ENCODE data around the gene ASB10. TPM values are rescaled to one million over a fixed set of nuclear protein-coding genes. Genes with fewer than 3 reads are reported as not detected.

The ASB10 gene
- polyA plus RNA-seq, 1 of the 3 experiments (the other 2 are of a cell fraction): not detected

GRCh38 chr7:151157645-151158329 lies 29.3 kb downstream of the ASB10 start:
- WGBS (ENCODE audit: low lambda C conversion rate): 77% methylated on average over 7 of the region's 7 CpGs
- Histone ChIP-seq H3K79me2 (ENCODE audit: insufficient read depth) (no peaks in the 10 kb centered on the region), H4K20me1 (ENCODE audit: insufficient read depth) (no peaks in the 10 kb centered on the region), H3K9me3 (no peaks in the 10 kb centered on the region), H3K4me1 (ENCODE audit: control insufficient read depth in 1 of 2, insufficient read depth in 2 of 2, low read depth in 1 of 2, low read length in 1 of 2) (no peaks in the 10 kb centered on the region), H2AFZ (ENCODE audit: low read depth) (no peak overlapping the region), H3K9me2 (no peaks in the 10 kb centered on the region), H3K27me3 (ENCODE audit: insufficient read depth) (peaks cover 18% of the 10 kb centered on the region; the same call in 1 of the 2 replicates), H3F3A (replicated peaks; ENCODE audit: insufficient read depth) (no peaks in the 10 kb centered on the region), H3K9ac (no peak overlapping the region), H3K36me3 (replicated peaks in 1 of 2; ENCODE audit: control insufficient read depth in 1 of 2, insufficient read depth in 2 of 2, low read length in 1 of 2) (no peaks in the 10 kb centered on the region), H3K4me2 (no peak overlapping the region), H3K27ac (ENCODE audit: low read depth in 2 of 2, low read length in 1 of 2) (no peak overlapping the region), H3K4me3 (ENCODE audit: low read depth in 2 of 2, low read length in 1 of 2) (no peak overlapping the region)
- no peak for DNase-seq
- TF ChIP-seq USF1 (IDR thresholded peaks at IDR 0.05; ENCODE audit: borderline replicate concordance, low read depth) (peak; percentile 65; the same call in 1 of the 2 replicates), MXI1 (IDR thresholded peaks at IDR 0.05; ENCODE audit: low read depth, low read length) (no peak)
- ChIA-PET CTCF (interaction anchor here (0.9 to 15.5 kb wide), 7 partner anchors 10 to 157 kb away, joined by 3 to 149 read pairs (median 9); partner anchors contain the start of gene GBX1), POLR2A (no interaction called here)

- Histone ChIP-seq H4K20me1 (ENCODE audit: insufficient read depth) (no peaks in the 10 kb centered on the region), H2AFZ (ENCODE audit: low read depth) (no peak overlapping the region), H3K9me3 (no peaks in the 10 kb centered on the region), H3K9ac (no peak overlapping the region), H3F3A (replicated peaks; ENCODE audit: insufficient read depth) (no peaks in the 10 kb centered on the region), H3K36me3 (replicated peaks in 1 of 2; ENCODE audit: control insufficient read depth in 1 of 2, insufficient read depth in 2 of 2, low read length in 1 of 2) (no peaks in the 10 kb centered on the region), H3K9me2 (no peaks in the 10 kb centered on the region), H3K4me3 (ENCODE audit: low read depth in 2 of 2, low read length in 1 of 2) (no peak overlapping the region), H3K27me3 (ENCODE audit: insufficient read depth) (peaks cover 37% of the 10 kb centered on the region; the same call in 1 of the 2 replicates), H3K79me2 (ENCODE audit: insufficient read depth) (no peaks in the 10 kb centered on the region), H3K4me1 (ENCODE audit: control insufficient read depth in 1 of 2, insufficient read depth in 2 of 2, low read depth in 1 of 2, low read length in 1 of 2) (no peaks in the 10 kb centered on the region), H3K4me2 (no peak overlapping the region), H3K27ac (ENCODE audit: low read depth in 2 of 2, low read length in 1 of 2) (no peak overlapping the region)
- POLR2A ChIA-PET: no interaction called here
- no peak for DNase-seq
- TF ChIP-seq CTCF (IDR thresholded peaks at IDR 0.05): peak; percentile 31; the same call in 1 of the 2 replicates
- TF ChIP-seq FOXJ3 (CRISPR knock-in tag; IDR thresholded peaks at IDR 0.05): no peak
- WGBS (ENCODE audit: low lambda C conversion rate): 45% methylated on average over 6 of the region's 6 CpGs
- CTCF ChIA-PET: interaction anchor here (0.7 to 8.9 kb wide), 6 partner anchors 11 to 1384 kb away, joined by 3 to 149 read pairs (median 16); partner anchors contain the start of gene GBX1
These were observed 34.2 kb downstream of the ASB10 start for GRCh38 chr7:151152643-151153513.
